K562 (cell line): ENCODE measurements around the gene RIT2. TPM values are rescaled to one million over a fixed set of nuclear protein-coding genes. Genes with fewer than 3 reads are reported as not detected.

Experiments used
- ATAC-seq: fragments of 200-7000 bp; cut with Tn5 transposase; 3 replicates; pipeline ENCODE4 v1.9.1; 2020; ENCODE audit warnings: moderate library complexity
- BruUV-seq: library from RNA; stranded (reverse); fragments of 400-500 nt; replicated peaks from 2 replicates; lab custom pipeline; 2021; lab: Mats Ljungman, UMichigan
- CTCF ChIA-PET: fragments of 300-600 bp; formaldehyde crosslinking; extraction: SDS; loops from one replicate; lab custom pipeline; 2021; ENCODE audit warnings: low intra/inter-chr PET ratio; lab: Yijun Ruan, JAX
- POLR2A ChIA-PET: fragments of 300-600, 350-650 bp; sonication (Branson Sonifier 250); formaldehyde crosslinking; extraction: SDS; loops from one replicate; lab custom pipeline; 2021; ENCODE audit warnings: antibody characterized with exemption, inconsistent platforms; lab: Yijun Ruan, JAX
- DNase-seq, 4 experiments: peaks; one replicate each; pipeline versions ENCODE4 v3.0.0 to v3.0.0-alpha.2; 2011 to 2018; ENCODE audit warnings: low spot score in 3 of 4, mixed read lengths in 3 of 4; ENCODE audit errors: extremely low read depth in 1 of 4
- FAIRE-seq: peaks from 2 replicates; lab custom pipeline; 2011; peaks lifted over from hg19 to GRCh38; lab: Jason Lieb, UNC
- H2AFZ ChIP-seq: 2 replicates; pipeline ENCODE4 v1.6.0; 2011; ENCODE audit warnings: low read depth, low read length, control low read depth, inconsistent platforms
- H3K27ac ChIP-seq: fragments of 200-600 bp; 3 replicates; pipeline ENCODE4 v1.8.0; 2011; ENCODE audit warnings: low read depth, mild to moderate bottlenecking, control low read depth, inconsistent platforms, low read length, moderate library complexity, mixed read lengths; ENCODE audit errors: extremely low read depth
- H3K27me3 ChIP-seq, 2 experiments: fragments of 300-600 bp in 1 of 2; 2 replicates in 1 of 2; 3 replicates in 1 of 2; pipeline versions ENCODE4 v1.6.0 to v1.8.0; 2011; ENCODE audit warnings: inconsistent platforms in 2 of 2, low read length in 2 of 2, mild to moderate bottlenecking in 1 of 2, mixed read lengths in 1 of 2, moderate library complexity in 1 of 2; ENCODE audit not compliant: control insufficient read depth in 2 of 2, insufficient read depth in 2 of 2
- H3K36me3 ChIP-seq: fragments of 300-600 bp; 3 replicates; pipeline ENCODE4 v1.8.0; 2011; ENCODE audit warnings: mild to moderate bottlenecking, low read length, inconsistent platforms; ENCODE audit not compliant: control insufficient read depth, insufficient read depth
- H3K4me1 ChIP-seq, 2 experiments: fragments of 200-600 bp in 1 of 2; replicated peaks in 1 of 2; 2 replicates in 1 of 2; 3 replicates in 1 of 2; pipeline versions ENCODE4 v1.5.1 to v1.8.0; 2011; ENCODE audit warnings: inconsistent platforms in 2 of 2, low read length in 2 of 2, mild to moderate bottlenecking in 1 of 2, mixed read lengths in 1 of 2, moderate library complexity in 1 of 2; ENCODE audit not compliant: control insufficient read depth in 2 of 2, insufficient read depth in 2 of 2
- H3K4me2 ChIP-seq: 2 replicates; pipeline ENCODE4 v1.6.1; 2011; ENCODE audit warnings: low read length, control low read depth, inconsistent platforms, mixed read lengths; ENCODE audit not compliant: insufficient read depth
- H3K4me3 ChIP-seq: fragments of 200-600 bp; sonication (generic), shearing (Covaris generic); 2 replicates; pipeline ENCODE4 v1.5.1; 2016; ENCODE audit warnings: control low read depth, inconsistent platforms
- H3K79me2 ChIP-seq: fragments of 200-600 bp; 3 replicates; pipeline ENCODE4 v1.8.0; 2011; ENCODE audit warnings: low read length, inconsistent platforms; ENCODE audit not compliant: control insufficient read depth, insufficient read depth
- H3K9ac ChIP-seq, 2 experiments: 2 replicates each; pipeline versions ENCODE4 v1.6.0 to v1.6.1; 2011; ENCODE audit warnings: low read depth in 2 of 2, low read length in 2 of 2, control low read depth in 1 of 2, inconsistent platforms in 1 of 2, mild to moderate bottlenecking in 1 of 2, mixed read lengths in 1 of 2; ENCODE audit not compliant: insufficient read depth in 1 of 2
- H3K9me1 ChIP-seq: one replicate; pipeline ENCODE4 v1.6.0; 2011; ENCODE audit warnings: inconsistent platforms, mild to moderate bottlenecking, low read length, moderate library complexity; ENCODE audit not compliant: control insufficient read depth, insufficient read depth
- H3K9me3 ChIP-seq: replicated peaks from 2 replicates; pipeline ENCODE4 v1.5.1; 2011; ENCODE audit warnings: low read depth, low read length, inconsistent platforms; ENCODE audit not compliant: control insufficient read depth, insufficient read depth
- H4K20me1 ChIP-seq: replicated peaks from 2 replicates; pipeline ENCODE4 v1.6.1; 2011; ENCODE audit warnings: low read length, inconsistent platforms, mixed read lengths; ENCODE audit not compliant: control insufficient read depth, insufficient read depth
- C11orf30 ChIP-seq: fragments of 450-650 bp; IDR thresholded peaks from 2 replicates; pipeline ENCODE4 v1.6.1; 2016; ENCODE audit warnings: low read depth, mild to moderate bottlenecking
- MCM7 ChIP-seq, 2 experiments: fragments of 450-650 bp; IDR thresholded peaks; 2 replicates each; pipeline ENCODE4 v1.6.1; 2016 to 2018
- MEF2D ChIP-seq: conservative IDR thresholded peaks from 2 replicates; pipeline ENCODE4 v1.6.1; 2016; ENCODE audit warnings: low read depth, missing genetic modification characterization, missing compliant biosample characterization
- NBN ChIP-seq: fragments of 450-650 bp; IDR thresholded peaks from 2 replicates; pipeline ENCODE4 v1.6.1; 2016; ENCODE audit warnings: low read depth, mild to moderate bottlenecking
- NCOA4 ChIP-seq: fragments of 450-650 bp; IDR thresholded peaks from 2 replicates; pipeline ENCODE4 v1.6.1; 2018; ENCODE audit warnings: mild to moderate bottlenecking; ENCODE audit not compliant: partially characterized antibody
- NRF1 ChIP-seq, 2 experiments: fragments of 450-650 bp; IDR thresholded peaks in 1 of 2; conservative IDR thresholded peaks in 1 of 2; 2 replicates each; pipeline ENCODE4 v1.6.1; 2014; ENCODE audit warnings: mild to moderate bottlenecking in 2 of 2
- RAD51 ChIP-seq: fragments of 450-650 bp; IDR thresholded peaks from 2 replicates; pipeline ENCODE4 v1.7.1; 2016; ENCODE audit warnings: low read depth, mild to moderate bottlenecking, borderline replicate concordance
- RBFOX2 ChIP-seq: fragments of 200-400 bp; formaldehyde crosslinking; IDR thresholded peaks from 2 replicates; pipeline ENCODE4 v1.6.1; 2017; ENCODE audit warnings: low read depth, mild to moderate bottlenecking, low read length, moderate library complexity
- RNF2 ChIP-seq: sonication (generic); IDR thresholded peaks from 2 replicates; pipeline ENCODE4 v1.6.1; 2016
- SMAD4 ChIP-seq: fragments of 250-450 bp; sonication (Bioruptor Pico); conservative IDR thresholded peaks from 2 replicates; pipeline ENCODE4 v1.8.0; 2021; ENCODE audit warnings: inconsistent platforms, mild to moderate bottlenecking, moderate library complexity
- TCF7L2 ChIP-seq: fragments of 150-350 bp; IDR thresholded peaks from 2 replicates; pipeline ENCODE4 v1.6.1; 2016; ENCODE audit warnings: low read depth, mild to moderate bottlenecking, low read length, moderate library complexity
- THAP7 ChIP-seq: fragments of 250-450 bp; sonication (Bioruptor Pico); IDR thresholded peaks from 2 replicates; pipeline ENCODE4 v1.5.0; 2021
- ZNF143 ChIP-seq: sonication (generic); formaldehyde crosslinking; IDR thresholded peaks from 2 replicates; pipeline ENCODE4 v1.9.0; 2022; ENCODE audit warnings: mild to moderate bottlenecking, missing genetic modification reagents
- ZNF212 ChIP-seq: fragments of 450-650 bp; formaldehyde crosslinking; IDR thresholded peaks from 2 replicates; pipeline ENCODE4 v1.4.0; 2020; ENCODE audit warnings: mild to moderate bottlenecking
- ZNF263 ChIP-seq: sonication (generic); formaldehyde crosslinking; IDR thresholded peaks from 2 replicates; pipeline ENCODE4 v1.8.0; 2022; ENCODE audit warnings: mild to moderate bottlenecking, missing genetic modification reagents, borderline replicate concordance
- WGBS: fragments of 100-300 bp; shearing (Covaris generic); methylation state at CpG from one replicate; pipeline ENCODE4 v1.1.6; 2016; ENCODE audit warnings: low coverage, mixed read lengths; ENCODE audit not compliant: insufficient coverage; ENCODE audit errors: missing lambda C conversion rate; 5-methylcytosine and 5-hydroxymethylcytosine counted together
- in situ Hi-C: fragments of 300-500 bp; cut with MboI; formaldehyde crosslinking; loops from 4 replicates; pipeline ENCODE4 v1.15.0; 2018; ENCODE audit warnings: inconsistent platforms, mixed read lengths
- intact Hi-C: fragments of 100-400 bp; cut with micrococcal nuclease; formaldehyde crosslinking; loops from 2 replicates; pipeline ENCODE4 v1.14.2; 2022
- polyA plus RNA-seq, 8 experiments: library from polyadenylated mRNA; depleted of rRNA in 4 of 8; stranded (reverse) in 5 of 8; unstranded in 3 of 8; fragments of >200 nt; fragmentation: Nextera tagmentation in 2 of 8; fragmentation: Illumina TruSeq in 1 of 8; extraction: Ambion mirVana in 2 of 8; extraction: Trizol in 1 of 8; gene quantifications; 2 replicates each; pipeline versions ENCODE4 v1.2.1 to v1.2.3, GENCODE V29; 2011 to 2014; ENCODE audit warnings: inconsistent platforms in 1 of 8, missing spikeins in 1 of 8
- total RNA-seq, 7 experiments: library from RNA; depleted of rRNA in 6 of 7; stranded (reverse); fragments of >200 nt in 6 of 7; fragmentation: Illumina TruSeq in 2 of 7; extraction: Trizol in 2 of 7; gene quantifications; 2 replicates each; pipeline versions ENCODE4 v1.2.1 to v1.2.3, GENCODE V29; 2011 to 2021; ENCODE audit warnings: low replicate concordance in 1 of 7
- TF ChIP-seq, protein P1 (sequence below), 2 experiments: fragments of 450-650 bp; IDR thresholded peaks; 2 replicates each; pipeline ENCODE4 v1.6.1; 2016; ENCODE audit warnings: mild to moderate bottlenecking in 2 of 2, borderline replicate concordance in 1 of 2, low read depth in 1 of 2, moderate library complexity in 1 of 2

RIT2 gene
- total and polyA plus RNA-seq, 9 of the 15 experiments (the other 6 are each of a cell fraction or from before 2014, with no cell fraction given), result not detected

DNA sequence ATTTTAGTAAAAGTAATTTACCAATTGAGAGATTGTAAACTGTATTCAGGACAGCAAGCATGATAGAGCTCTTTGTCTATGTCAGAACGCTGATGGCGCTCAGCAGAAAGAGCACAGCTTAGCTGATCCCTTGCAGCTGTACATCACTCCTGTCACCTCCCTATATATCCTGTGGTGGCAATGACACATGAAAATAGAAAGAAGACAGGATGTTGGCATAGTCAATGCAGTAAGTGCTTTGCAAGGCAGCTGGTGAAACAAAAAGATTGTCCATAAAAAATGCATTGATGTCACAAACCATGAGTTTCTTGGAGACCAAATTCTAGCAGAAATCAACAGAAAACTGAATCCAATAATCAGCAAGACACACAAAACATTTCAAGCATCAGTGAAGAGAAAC, 221.5 kb downstream of the RIT2 start (continued):
- TF ChIP-seq RNF2 (no peak), RBFOX2 (no peak), RAD51 (no peak), MEF2D (tag) (no peak), TCF7L2 (no peak), ZNF143 (no peak), C11orf30 (no peak), NRF1 (conservative IDR thresholded peaks at IDR 0.05 in 1 of 2, IDR thresholded peaks at IDR 0.05 in 1 of 2) (no peak), SMAD4 (CRISPR knock-in tag) (no peak), MCM7 (IDR thresholded peaks at IDR 0.05) (no peak)
- TF ChIP-seq, all 486 proteins: peak for 0

- ATAC-seq (no peak), FAIRE-seq (no peak), DNase-seq (no peak)
- intact Hi-C loops (no loop called here), in situ Hi-C loops (no loop called here)
- POLR2A ChIA-PET, result no interaction called here
- Histone ChIP-seq H3K4me1 (no peaks in the 10 kb centered on the region), H3K4me2 (no peak overlapping the region), H2AFZ (no peak overlapping the region), H3K36me3 (no peaks in the 10 kb centered on the region), H3K9me3 (no peaks in the 10 kb centered on the region), H3K9ac (no peak overlapping the region), H3K27ac (no peak overlapping the region), H3K79me2 (no peaks in the 10 kb centered on the region), H3K4me3 (no peak overlapping the region), H3K27me3 (no peaks in the 10 kb centered on the region), H3K9me1 (no peaks in the 10 kb centered on the region), H4K20me1 (no peaks in the 10 kb centered on the region)
- 0% methylated on average over 1 of the region's 1 CpG for WGBS
- no TSS peak for BruUV-seq
- CTCF ChIA-PET, result no interaction called here
- TF ChIP-seq THAP7 (CRISPR knock-in tag) (no peak), ZNF212 (CRISPR knock-in tag) (no peak), NBN (no peak), NCOA4 (no peak), ZNF263 (CRISPR knock-in tag) (no peak)
- TF ChIP-seq, protein P1, sequence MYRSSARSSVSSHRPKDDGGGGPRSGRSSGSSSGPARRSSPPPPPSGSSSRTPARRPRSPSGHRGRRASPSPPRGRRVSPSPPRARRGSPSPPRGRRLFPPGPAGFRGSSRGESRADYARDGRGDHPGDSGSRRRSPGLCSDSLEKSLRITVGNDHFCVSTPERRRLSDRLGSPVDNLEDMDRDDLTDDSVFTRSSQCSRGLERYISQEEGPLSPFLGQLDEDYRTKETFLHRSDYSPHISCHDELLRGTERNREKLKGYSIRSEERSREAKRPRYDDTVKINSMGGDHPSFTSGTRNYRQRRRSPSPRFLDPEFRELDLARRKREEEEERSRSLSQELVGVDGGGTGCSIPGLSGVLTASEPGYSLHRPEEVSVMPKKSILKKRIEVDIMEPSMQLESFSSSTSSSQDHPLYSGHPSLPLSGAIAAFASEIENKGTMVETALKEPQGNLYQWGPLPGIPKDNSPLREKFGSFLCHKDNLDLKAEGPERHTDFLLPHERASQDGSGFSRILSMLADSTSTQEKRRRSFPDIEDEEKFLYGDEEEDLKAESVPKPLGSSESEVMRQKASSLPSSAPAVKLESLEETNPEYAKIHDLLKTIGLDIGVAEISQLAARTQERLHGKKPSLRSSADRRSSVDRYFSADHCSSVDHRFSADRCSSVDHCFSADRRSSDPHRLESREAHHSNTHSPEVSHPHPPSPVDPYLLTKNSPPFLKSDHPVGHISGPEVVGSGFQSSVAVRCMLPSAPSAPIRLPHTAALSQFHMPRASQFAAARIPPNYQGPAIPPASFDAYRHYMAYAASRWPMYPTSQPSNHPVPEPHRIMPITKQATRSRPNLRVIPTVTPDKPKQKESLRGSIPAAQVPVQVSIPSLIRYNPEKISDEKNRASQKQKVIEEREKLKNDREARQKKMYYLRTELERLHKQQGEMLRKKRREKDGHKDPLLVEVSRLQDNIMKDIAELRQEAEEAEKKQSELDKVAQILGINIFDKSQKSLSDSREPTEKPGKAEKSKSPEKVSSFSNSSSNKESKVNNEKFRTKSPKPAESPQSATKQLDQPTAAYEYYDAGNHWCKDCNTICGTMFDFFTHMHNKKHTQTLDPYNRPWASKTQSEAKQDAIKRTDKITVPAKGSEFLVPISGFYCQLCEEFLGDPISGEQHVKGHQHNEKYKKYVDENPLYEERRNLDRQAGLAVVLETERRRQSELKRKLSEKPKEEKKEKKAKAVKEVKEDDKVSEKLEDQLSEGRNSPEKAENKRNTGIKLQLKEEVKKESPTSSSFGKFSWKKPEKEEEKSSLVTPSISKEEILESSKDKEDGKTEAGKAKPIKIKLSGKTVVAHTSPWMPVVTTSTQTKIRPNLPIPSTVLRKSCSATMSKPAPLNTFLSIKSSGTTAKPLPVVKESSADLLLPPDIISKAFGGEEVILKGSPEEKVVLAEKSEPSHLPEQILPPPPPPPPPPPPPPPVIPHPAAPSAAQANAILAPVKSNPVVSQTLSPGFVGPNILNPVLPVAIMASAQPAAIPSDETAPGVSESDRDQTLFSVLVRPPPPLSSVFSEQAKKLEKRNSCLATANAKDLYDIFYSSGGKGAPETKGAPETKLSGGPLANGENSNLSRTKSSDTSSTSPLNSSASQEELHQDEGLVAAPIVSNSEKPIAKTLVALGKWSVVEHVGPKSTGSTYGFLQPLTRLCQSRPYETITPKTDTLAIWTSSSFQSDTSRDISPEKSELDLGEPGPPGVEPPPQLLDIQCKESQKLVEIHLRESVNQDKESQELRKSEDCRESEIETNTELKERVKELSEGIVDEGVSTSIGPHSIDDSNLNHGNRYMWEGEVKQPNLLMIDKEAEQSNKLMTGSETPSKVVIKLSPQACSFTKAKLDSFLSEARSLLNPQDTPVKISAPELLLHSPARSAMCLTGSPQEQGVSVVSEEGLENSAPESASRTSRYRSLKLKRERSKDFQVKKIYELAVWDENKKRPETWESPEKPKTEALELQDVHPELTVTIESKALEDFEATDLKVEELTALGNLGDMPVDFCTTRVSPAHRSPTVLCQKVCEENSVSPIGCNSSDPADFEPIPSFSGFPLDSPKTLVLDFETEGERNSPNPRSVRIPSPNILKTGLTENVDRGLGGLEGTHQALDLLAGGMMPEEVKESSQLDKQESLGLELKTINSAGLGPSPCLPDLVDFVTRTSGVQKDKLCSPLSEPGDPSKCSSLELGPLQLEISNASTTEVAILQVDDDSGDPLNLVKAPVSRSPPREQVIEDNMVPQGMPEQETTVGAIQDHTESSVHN (IDR thresholded peaks at IDR 0.05; ENCODE audit: borderline replicate concordance in 1 of 2, low read depth in 1 of 2), result no peak
Measured at GRCh38 chr18:42892181-42892580, 223.3 kb downstream of the RIT2 start.
